Brain microvascular endothelial cell (primary cell): ENCODE measurements around the gene TBATA.

Experiments
- DNase-seq: peaks from one replicate; pipeline ENCODE4 v3.0.0-alpha.2; 2020
- H3K27ac ChIP-seq: fragments of 250-450 bp; sonication (Bioruptor Pico); 2 replicates; pipeline ENCODE4 v1.5.1; 2020; ENCODE audit warnings: mild to moderate bottlenecking, moderate library complexity
- H3K27me3 ChIP-seq: fragments of 250-450 bp; sonication (Bioruptor Pico); replicated peaks from 2 replicates; pipeline ENCODE4 v1.5.1; 2020; ENCODE audit warnings: mild to moderate bottlenecking
- H3K36me3 ChIP-seq: fragments of 250-450 bp; sonication (Bioruptor Pico); replicated peaks from 2 replicates; pipeline ENCODE4 v1.5.1; 2020; ENCODE audit warnings: mild to moderate bottlenecking
- H3K4me3 ChIP-seq: 2 replicates; pipeline ENCODE4 v1.5.1; 2011; ENCODE audit warnings: low read depth, mild to moderate bottlenecking, control low read depth, low read length, moderate library complexity
- CTCF ChIP-seq: IDR thresholded peaks from 2 replicates; pipeline ENCODE4 v1.5.1; 2011; ENCODE audit warnings: low read depth, mild to moderate bottlenecking, moderate library complexity, low read length, control low read depth, inconsistent platforms; ENCODE audit errors: missing control alignments
- in situ Hi-C: cut with HindIII; loops from 2 replicates; pipeline ENCODE4 v1.10.0; 2017; ENCODE audit warnings: low sequenced_read_pairs, low pct_ligation_motif_present

TBATA gene

GRCh38 chr10:70753026-70753663 lies 32.0 kb downstream of the TBATA start:
- no peak for TF ChIP-seq CTCF
- H3K36me3 ChIP-seq, result no peaks in the 10 kb centered on the region
- no peak for DNase-seq
- no peaks in the 10 kb centered on the region for H3K27me3 ChIP-seq
- H3K4me3 ChIP-seq, result no peak overlapping the region
- no peak overlapping the region for H3K27ac ChIP-seq
- in situ Hi-C loops, result loop anchor here (25.0 kb wide), 1 partner anchor 191 kb away; no protein-coding TSS in a partner anchor

GRCh38 chr10:70752571-70752970 lies 32.6 kb downstream of the TBATA start:
- in situ Hi-C loops, result loop anchor here (25.0 kb wide), 1 partner anchor 190 kb away; no protein-coding TSS in a partner anchor
- TF ChIP-seq CTCF, result no peak
- no peaks in the 10 kb centered on the region for H3K27me3 ChIP-seq

GRCh38 chr10:70751991-70752390 lies 33.2 kb downstream of the TBATA start:
- in situ Hi-C loops, result loop anchor here (25.0 kb wide), 1 partner anchor 190 kb away; no protein-coding TSS in a partner anchor
- TF ChIP-seq CTCF, result no peak
- Histone ChIP-seq H3K27me3 (no peaks in the 10 kb centered on the region), H3K27ac (no peak overlapping the region), H3K36me3 (no peaks in the 10 kb centered on the region), H3K4me3 (no peak overlapping the region)
- DNase-seq, result no peak

More at GRCh38 chr10:70752571-70752970, 32.6 kb downstream of the TBATA start:
- Histone ChIP-seq H3K4me3 (no peak overlapping the region), H3K36me3 (no peaks in the 10 kb centered on the region), H3K27ac (no peak overlapping the region)
- DNase-seq, result no peak

- no peak for TF ChIP-seq CTCF
- Histone ChIP-seq H3K4me3 (no peak overlapping the region), H3K36me3 (no peaks in the 10 kb centered on the region), H3K27ac (no peak overlapping the region), H3K27me3 (no peaks in the 10 kb centered on the region)
- no peak for DNase-seq
- in situ Hi-C loops, result loop anchor here (25.0 kb wide), 1 partner anchor 189 kb away; no protein-coding TSS in a partner anchor
Observed at GRCh38 chr10:70751356-70751755, 33.8 kb downstream of the TBATA start.

GRCh38 chr10:70750156-70750703 lies 34.9 kb downstream of the TBATA start:
- TF ChIP-seq CTCF, result no peak
- no peak for DNase-seq
- no peaks in the 10 kb centered on the region for H3K27me3 ChIP-seq
- H3K36me3 ChIP-seq, result no peaks in the 10 kb centered on the region
- no peak overlapping the region for H3K27ac ChIP-seq
- H3K4me3 ChIP-seq, result no peak overlapping the region
- in situ Hi-C loops, result loop anchor here (25.0 kb wide), 1 partner anchor 188 kb away; no protein-coding TSS in a partner anchor
